ENCODE measurements around the gene CIART.

The CIART gene

GRCh38 chr1:150249936-150250335 lies 32.4 kb upstream of the CIART start:
- CTCF ChIA-PET, result interaction anchor here (1.7 to 1.8 kb wide), 2 partner anchors 11 kb away, joined by 3 to 6 read pairs; no protein-coding TSS in a partner anchor
- no peak for TF ChIP-seq CTCF (IDR thresholded peaks at IDR 0.05; ENCODE audit: control extremely low read depth, extremely low read depth, low read depth, missing control alignments)
- POLR2A ChIA-PET, result no interaction called here
- DNase-seq (ENCODE audit: extremely low spot score), result no peak

- CTCF ChIA-PET, result interaction anchor here (0.6 to 9.7 kb wide), 45 partner anchors 9 to 751 kb away, joined by 3 to 93 read pairs (median 5); partner anchors contain the start of genes APH1A, C1orf54, CIART and FALEC
- DNase-seq (ENCODE audit: extremely low spot score), result no peak
- POLR2A ChIA-PET, result interaction anchor here (1.1 kb wide), 1 partner anchor 13 kb away, joined by 3 read pairs; the partner anchor contains the start of gene APH1A
- TF ChIP-seq CTCF (IDR thresholded peaks at IDR 0.05; ENCODE audit: control extremely low read depth, extremely low read depth, low read depth, missing control alignments), result no peak
Measured at GRCh38 chr1:150256198-150256553, 26.2 kb upstream of the CIART start.

GRCh38 chr1:150256554-150257341 lies 25.6 kb upstream of the CIART start:
- TF ChIP-seq CTCF (IDR thresholded peaks at IDR 0.05; ENCODE audit: control extremely low read depth, extremely low read depth, low read depth, missing control alignments), result no peak
- POLR2A ChIA-PET, result interaction anchor here (1.1 kb wide), 1 partner anchor 12 kb away, joined by 3 read pairs; the partner anchor contains the start of gene APH1A
- CTCF ChIA-PET, result interaction anchor here (0.6 to 9.7 kb wide), 44 partner anchors 9 to 750 kb away, joined by 3 to 93 read pairs (median 5); partner anchors contain the start of genes APH1A, C1orf54, CIART and FALEC
- no peak for DNase-seq (ENCODE audit: extremely low spot score)

GRCh38 chr1:150257624-150258585 lies 24.4 kb upstream of the CIART start, which contains the start of gene CA14:
CA14 (plus strand) TSS chr1:150257774; CDS start chr1:150258129, 355 bp downstream.
- no peak for DNase-seq (ENCODE audit: extremely low spot score)
- no peak for TF ChIP-seq CTCF (IDR thresholded peaks at IDR 0.05; ENCODE audit: control extremely low read depth, extremely low read depth, low read depth, missing control alignments)
- POLR2A ChIA-PET, result no interaction called here
- CTCF ChIA-PET, result interaction anchor here (1.2 to 9.7 kb wide), 9 partner anchors 14 to 737 kb away, joined by 4 to 93 read pairs (median 24); partner anchors contain the start of genes APH1A, C1orf54 and FALEC

- no peak for TF ChIP-seq CTCF (IDR thresholded peaks at IDR 0.05; ENCODE audit: control extremely low read depth, extremely low read depth, low read depth, missing control alignments)
- CTCF ChIA-PET, result interaction anchor here (1.0 to 9.7 kb wide), 3 partner anchors 12 to 301 kb away, joined by 3 to 93 read pairs (median 4); partner anchors contain the start of genes APH1A and C1orf54
- DNase-seq (ENCODE audit: extremely low spot score), result no peak
- POLR2A ChIA-PET, result no interaction called here
Measured at GRCh38 chr1:150259217-150259616, 23.1 kb upstream of the CIART start.
